Fibroblast of lung (primary cell): Measurements from ENCODE around the gene TBCC. TPM values are rescaled to one million over a fixed set of nuclear protein-coding genes. Genes with fewer than 3 reads are reported as not detected.
A peak's percentile ranks its signal among the peaks of the same experiment; 100 is the strongest.

Source experiments
- DNase-seq, 2 donors: peaks; one replicate each; pipeline versions ENCODE4 v3.0.0 to v3.0.0-alpha.2; 2010; ENCODE audit warnings: low read depth in 2 of 2
- H2AFZ ChIP-seq: 2 replicates; pipeline ENCODE4 v1.5.1; 2012; ENCODE audit warnings: low read length, control low read depth, inconsistent platforms
- H3K27ac ChIP-seq: 2 replicates; pipeline ENCODE4 v1.5.1; 2011; ENCODE audit warnings: low read length, control low read depth; ENCODE audit not compliant: insufficient read depth
- H3K27me3 ChIP-seq: 2 replicates; pipeline ENCODE4 v1.5.1; 2011; ENCODE audit warnings: mild to moderate bottlenecking, low read length; ENCODE audit not compliant: control insufficient read depth, insufficient read depth
- H3K36me3 ChIP-seq: 2 replicates; pipeline ENCODE4 v1.5.1; 2011; ENCODE audit warnings: low read length; ENCODE audit not compliant: control insufficient read depth, insufficient read depth
- H3K4me1 ChIP-seq: 2 replicates; pipeline ENCODE4 v1.5.1; 2011; ENCODE audit warnings: low read length; ENCODE audit not compliant: control insufficient read depth, insufficient read depth; ENCODE audit errors: extremely low read depth
- H3K4me2 ChIP-seq: 2 replicates; pipeline ENCODE4 v1.5.1; 2011; ENCODE audit warnings: low read length, control low read depth; ENCODE audit not compliant: insufficient read depth; ENCODE audit errors: extremely low read depth
- H3K4me3 ChIP-seq, 4 experiments: fragments of 200-600 bp in 1 of 4; sonication (generic) in 1 of 4; replicated peaks in 1 of 4; 2 replicates each; pipeline ENCODE4 v1.5.1; 2011 to 2016; ENCODE audit warnings: low read length in 4 of 4, low read depth in 3 of 4, mild to moderate bottlenecking in 3 of 4, control low read depth in 2 of 4, inconsistent platforms in 1 of 4, mixed read lengths in 1 of 4; ENCODE audit not compliant: insufficient read depth in 1 of 4; ENCODE audit errors: control extremely low read depth in 1 of 4
- H3K79me2 ChIP-seq: 2 replicates; pipeline ENCODE4 v1.5.1; 2012; ENCODE audit warnings: mild to moderate bottlenecking, low read length, inconsistent platforms; ENCODE audit not compliant: control insufficient read depth, insufficient read depth
- H3K9ac ChIP-seq: 2 replicates; pipeline ENCODE4 v1.5.1; 2011; ENCODE audit warnings: mild to moderate bottlenecking, low read length, control low read depth; ENCODE audit not compliant: insufficient read depth
- H3K9me3 ChIP-seq: 2 replicates; pipeline ENCODE4 v1.5.1; 2012; ENCODE audit warnings: low read depth, low read length; ENCODE audit not compliant: control insufficient read depth, insufficient read depth
- H4K20me1 ChIP-seq: 2 replicates; pipeline ENCODE4 v1.5.1; 2011; ENCODE audit warnings: low read length; ENCODE audit not compliant: control insufficient read depth, insufficient read depth; ENCODE audit errors: extremely low read depth
- EZH2 ChIP-seq: IDR thresholded peaks from 2 replicates; pipeline ENCODE4 v1.5.1; 2012; ENCODE audit warnings: low read length, control low read depth, mild to moderate bottlenecking; ENCODE audit errors: missing control alignments
- polyA plus RNA-seq, 2 donors: library from polyadenylated mRNA; depleted of rRNA in 1 of 2; stranded (reverse) in 1 of 2; unstranded in 1 of 2; fragments of >200 nt; gene quantifications; 2 replicates each; pipeline ENCODE4 v1.2.1, GENCODE V29; 2011 to 2012; ENCODE audit warnings: missing spikeins in 1 of 2
- total RNA-seq: library from RNA; depleted of rRNA; stranded (reverse); fragments of >200 nt; gene quantifications from 2 replicates; pipeline ENCODE4 v1.2.1, GENCODE V29; 2014
- TF ChIP-seq, protein P1 (sequence below), 2 donors: IDR thresholded peaks in 1 of 2; conservative IDR thresholded peaks in 1 of 2; 1 replicate in 1 of 2; 2 replicates in 1 of 2; pipeline ENCODE4 v1.5.1; 2011 to 2012; ENCODE audit warnings: low read length in 2 of 2, control low read depth in 1 of 2, inconsistent platforms in 1 of 2, low read depth in 1 of 2, mild to moderate bottlenecking in 1 of 2

The TBCC gene
- total and polyA plus RNA-seq, 2 donors (not counting 1 experiment from before 2014, with no cell fraction given): 18.2 to 50.0 TPM

DNA sequence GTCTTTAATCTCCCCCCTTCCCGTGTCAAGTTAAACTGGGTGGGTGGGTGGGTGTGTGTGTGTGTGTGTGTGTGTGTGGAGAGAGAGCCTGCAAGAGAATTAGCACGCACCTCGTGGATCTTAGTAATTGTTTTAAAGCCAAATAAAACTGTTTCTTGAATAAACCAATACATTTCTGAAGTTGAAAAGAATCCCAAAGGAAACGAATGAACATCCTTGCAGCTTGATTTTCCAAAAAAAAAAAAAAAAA, 35.6 kb upstream of the TBCC start:
- TF ChIP-seq, protein P1, sequence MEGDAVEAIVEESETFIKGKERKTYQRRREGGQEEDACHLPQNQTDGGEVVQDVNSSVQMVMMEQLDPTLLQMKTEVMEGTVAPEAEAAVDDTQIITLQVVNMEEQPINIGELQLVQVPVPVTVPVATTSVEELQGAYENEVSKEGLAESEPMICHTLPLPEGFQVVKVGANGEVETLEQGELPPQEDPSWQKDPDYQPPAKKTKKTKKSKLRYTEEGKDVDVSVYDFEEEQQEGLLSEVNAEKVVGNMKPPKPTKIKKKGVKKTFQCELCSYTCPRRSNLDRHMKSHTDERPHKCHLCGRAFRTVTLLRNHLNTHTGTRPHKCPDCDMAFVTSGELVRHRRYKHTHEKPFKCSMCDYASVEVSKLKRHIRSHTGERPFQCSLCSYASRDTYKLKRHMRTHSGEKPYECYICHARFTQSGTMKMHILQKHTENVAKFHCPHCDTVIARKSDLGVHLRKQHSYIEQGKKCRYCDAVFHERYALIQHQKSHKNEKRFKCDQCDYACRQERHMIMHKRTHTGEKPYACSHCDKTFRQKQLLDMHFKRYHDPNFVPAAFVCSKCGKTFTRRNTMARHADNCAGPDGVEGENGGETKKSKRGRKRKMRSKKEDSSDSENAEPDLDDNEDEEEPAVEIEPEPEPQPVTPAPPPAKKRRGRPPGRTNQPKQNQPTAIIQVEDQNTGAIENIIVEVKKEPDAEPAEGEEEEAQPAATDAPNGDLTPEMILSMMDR (conservative IDR thresholded peaks at IDR 0.05 in 1 of 2, IDR thresholded peaks at IDR 0.05 in 1 of 2; ENCODE audit: low read depth in 1 of 2, low read length in 2 of 2): no peak
- no peak for TF ChIP-seq EZH2
- Histone ChIP-seq H4K20me1 (no peaks in the 10 kb centered on the region), H3K79me2 (peaks cover 25% of the 10 kb centered on the region), H3K4me2 (peak overlapping the region; percentile 84), H3K9me3 (no peaks in the 10 kb centered on the region), H3K36me3 (no peaks in the 10 kb centered on the region), H2AFZ (no peak overlapping the region), H3K9ac (peak overlapping the region; percentile 99), H3K27ac (peak overlapping the region; percentile 84), H3K27me3 (no peaks in the 10 kb centered on the region), H3K4me3 (peak overlapping the region; percentile 12 to 86 (median 50)), H3K4me1 (peaks cover 3% of the 10 kb centered on the region)
- DNase-seq: peak; percentile 38 to 48

DNA sequence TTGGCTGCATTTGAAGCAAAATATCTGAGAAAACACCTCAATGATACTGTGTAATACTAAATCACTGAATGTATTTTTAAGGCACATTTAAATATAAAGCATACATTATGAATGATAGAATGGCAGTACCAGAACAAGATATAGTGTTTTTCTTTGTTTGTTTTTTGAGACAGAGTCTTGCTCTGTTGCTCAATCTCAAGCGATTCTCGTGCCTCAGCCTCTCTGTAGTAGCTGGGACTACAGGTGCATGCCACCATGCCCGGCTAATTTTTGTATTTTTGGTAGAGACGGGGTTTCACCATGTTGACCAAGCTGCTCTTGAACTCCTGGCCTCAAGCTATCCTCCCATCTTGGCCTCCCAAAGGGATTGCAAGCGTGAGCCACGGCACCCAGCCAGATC, 33.6 kb upstream of the TBCC start:
- Histone ChIP-seq H3K79me2 (peaks cover 13% of the 10 kb centered on the region), H2AFZ (no peak overlapping the region)
- no peak for TF ChIP-seq EZH2
- TF ChIP-seq, protein P1 (conservative IDR thresholded peaks at IDR 0.05 in 1 of 2, IDR thresholded peaks at IDR 0.05 in 1 of 2; ENCODE audit: low read depth in 1 of 2, low read length in 2 of 2): no peak

DNA sequence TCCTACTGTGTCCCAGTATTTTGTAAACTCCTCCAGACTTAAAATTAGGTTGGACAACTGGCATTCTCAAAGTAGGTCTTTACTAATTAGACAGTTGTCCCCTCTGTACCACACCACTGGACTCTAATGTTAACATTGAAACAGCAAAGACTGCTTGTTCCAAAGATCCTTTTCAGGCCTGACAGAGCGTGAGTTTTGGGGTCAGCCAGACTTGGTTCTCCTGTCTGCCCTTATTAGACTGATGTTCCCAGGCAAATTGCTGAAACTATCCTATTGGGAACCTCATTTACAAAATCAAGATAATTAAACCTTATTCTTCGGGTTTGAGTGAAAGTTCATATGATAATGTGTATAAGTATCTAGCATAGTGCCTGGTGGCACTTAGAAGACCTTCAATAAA, 32.2 kb upstream of the TBCC start:
- Histone ChIP-seq H3K79me2 (no peaks in the 10 kb centered on the region), H3K36me3 (no peaks in the 10 kb centered on the region), H3K4me1 (no peaks in the 10 kb centered on the region), H3K27me3 (no peaks in the 10 kb centered on the region), H3K9ac (no peak overlapping the region), H3K27ac (no peak overlapping the region), H2AFZ (no peak overlapping the region), H4K20me1 (no peaks in the 10 kb centered on the region), H3K4me2 (no peak overlapping the region), H3K9me3 (no peaks in the 10 kb centered on the region), H3K4me3 (no peak overlapping the region)
- TF ChIP-seq, protein P1 (conservative IDR thresholded peaks at IDR 0.05 in 1 of 2, IDR thresholded peaks at IDR 0.05 in 1 of 2; ENCODE audit: low read depth in 1 of 2, low read length in 2 of 2): no peak
- TF ChIP-seq EZH2: no peak
- DNase-seq: no peak

More for the DNA sequence above, 33.6 kb upstream of the TBCC start:
- no peaks in the 10 kb centered on the region for H3K36me3 ChIP-seq
- H3K9me3 ChIP-seq: no peaks in the 10 kb centered on the region
- H3K4me2 ChIP-seq: no peak overlapping the region
- no peaks in the 10 kb centered on the region for H3K27me3 ChIP-seq
- H3K9ac ChIP-seq: no peak overlapping the region
- no peaks in the 10 kb centered on the region for H3K4me1 ChIP-seq
- H3K4me3 ChIP-seq: no peak overlapping the region
- H3K27ac ChIP-seq: no peak overlapping the region
- no peak for DNase-seq
- H4K20me1 ChIP-seq: no peaks in the 10 kb centered on the region
